HuH-7.5 (cell line): ENCODE measurements around the gene PARL.

Experiments used
- DNase-seq: peaks from one replicate; pipeline ENCODE4 v3.0.0; 2011; ENCODE audit warnings: low spot score

PARL gene

DNA sequence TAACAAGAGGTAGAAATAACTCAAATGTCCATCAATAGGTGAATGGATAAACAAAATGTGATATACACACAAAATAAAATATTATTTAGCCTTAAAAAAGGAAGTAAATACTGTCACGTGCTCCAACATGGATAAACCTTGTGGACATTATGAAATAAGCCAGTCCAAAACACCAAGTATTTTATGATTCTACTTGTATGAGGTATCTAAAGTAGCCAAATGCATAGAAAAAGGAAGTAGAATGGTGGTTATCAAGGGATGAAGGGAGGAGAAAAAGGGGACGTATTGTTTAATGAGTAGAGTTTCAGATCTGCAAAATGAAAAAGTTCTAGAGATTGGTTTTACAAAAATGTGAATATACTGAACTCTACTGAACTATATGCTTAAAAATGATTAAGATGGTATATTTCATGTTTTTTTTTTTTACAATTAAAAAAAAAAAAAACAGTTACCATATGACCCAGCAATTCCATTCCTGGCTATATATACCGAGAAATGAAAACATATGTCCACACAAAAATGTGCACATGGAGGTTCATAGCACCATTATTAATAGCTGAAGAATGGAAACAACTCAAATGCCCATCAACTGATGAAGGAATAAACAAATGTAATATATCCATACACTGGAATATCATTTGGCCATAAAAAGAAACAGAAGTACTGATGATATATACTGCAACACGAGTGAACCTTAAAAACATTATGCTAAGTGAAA, 30.2 kb downstream of the PARL start:
- DNase-seq = no peak

DNA sequence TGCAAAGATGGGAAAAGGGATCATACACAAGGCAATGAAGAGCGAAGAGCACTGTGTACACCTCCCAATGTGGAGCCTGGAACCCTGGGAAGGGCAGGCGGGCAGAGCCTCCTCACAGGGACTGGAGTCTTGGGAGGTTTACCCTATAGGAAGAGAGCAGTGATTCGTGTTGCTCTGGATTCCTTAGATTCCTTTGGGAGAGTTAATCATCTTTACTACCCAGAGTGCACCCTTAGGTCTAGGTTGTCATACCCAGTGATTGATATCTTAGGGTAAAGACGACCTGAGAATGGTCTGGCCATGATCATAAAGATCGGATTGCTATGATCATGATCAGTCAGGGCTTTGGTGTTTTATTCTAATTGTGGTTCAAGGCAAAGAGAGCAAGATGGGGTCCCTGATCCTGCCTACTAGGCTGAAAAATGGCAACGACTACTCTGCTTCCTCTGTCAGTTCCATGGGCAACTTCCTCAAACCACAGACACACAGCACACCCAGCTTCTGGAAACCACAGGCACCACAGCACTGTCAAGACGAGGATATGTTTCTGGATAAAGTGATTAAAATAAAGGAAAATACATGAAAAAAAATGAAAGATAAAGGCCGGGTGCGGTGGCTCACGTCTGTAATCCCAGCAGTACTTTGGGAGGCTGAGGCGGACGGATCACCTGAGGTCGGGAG, 38.9 kb downstream of the PARL start:
- no peak for DNase-seq

DNA sequence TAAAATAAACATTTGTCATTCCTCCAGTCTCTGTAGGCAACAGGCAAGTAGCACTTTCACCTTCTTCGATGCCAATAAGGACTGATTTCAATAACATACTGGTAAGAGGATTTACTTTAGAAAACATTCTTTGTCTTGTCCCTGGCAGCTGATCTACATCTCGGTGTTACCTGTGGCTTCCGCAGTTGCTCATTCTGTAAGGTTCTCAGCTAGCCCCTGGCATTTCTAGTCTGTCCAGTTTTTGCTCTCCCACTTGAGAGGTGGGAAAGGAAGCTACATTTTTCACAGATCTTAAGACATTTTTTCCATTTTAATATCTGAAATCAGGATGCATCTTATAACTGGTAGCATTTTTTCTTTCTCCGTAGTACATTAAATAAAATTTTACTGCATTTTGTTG, 39.6 kb downstream of the PARL start:
- DNase-seq = no peak

DNA sequence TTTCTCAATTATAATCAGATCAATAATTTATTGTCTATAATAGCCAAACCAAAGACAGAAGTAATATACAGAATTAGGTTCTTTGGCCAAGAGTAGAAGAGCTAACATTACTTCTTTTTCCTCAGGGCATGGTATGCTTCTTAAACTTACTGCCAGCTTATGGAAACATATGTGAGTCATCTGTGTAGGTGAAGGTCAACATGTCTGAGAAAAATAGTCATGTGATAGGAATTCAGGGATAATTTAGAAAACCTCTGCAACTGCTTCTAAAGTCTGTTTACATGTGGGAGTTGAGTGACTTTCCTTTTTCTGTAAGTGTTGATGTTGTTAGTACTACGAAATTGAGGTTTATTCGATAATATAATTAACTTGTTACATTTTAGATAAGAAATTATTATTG, 40.1 kb downstream of the PARL start:
- DNase-seq = no peak

DNA sequence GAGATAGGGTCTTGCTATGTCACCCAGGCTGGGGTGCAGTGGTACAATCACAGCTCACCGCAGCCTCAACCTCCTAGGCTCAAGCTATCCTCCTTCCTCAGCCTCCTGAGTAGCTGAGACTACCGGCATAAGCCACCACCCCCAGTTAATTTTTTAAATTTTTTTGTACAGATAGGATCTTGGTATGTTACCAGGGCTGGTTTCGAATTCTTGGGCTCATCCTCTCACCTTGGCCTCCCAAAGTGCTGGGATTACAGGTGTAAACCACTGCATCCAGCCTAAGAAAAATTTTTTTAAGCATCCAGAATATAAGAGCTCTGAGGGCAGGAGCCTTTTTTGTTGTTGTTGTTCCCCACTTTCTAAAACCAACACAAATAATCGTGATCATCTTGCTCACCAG, 44.9 kb downstream of the PARL start:
- DNase-seq = no peak

DNA sequence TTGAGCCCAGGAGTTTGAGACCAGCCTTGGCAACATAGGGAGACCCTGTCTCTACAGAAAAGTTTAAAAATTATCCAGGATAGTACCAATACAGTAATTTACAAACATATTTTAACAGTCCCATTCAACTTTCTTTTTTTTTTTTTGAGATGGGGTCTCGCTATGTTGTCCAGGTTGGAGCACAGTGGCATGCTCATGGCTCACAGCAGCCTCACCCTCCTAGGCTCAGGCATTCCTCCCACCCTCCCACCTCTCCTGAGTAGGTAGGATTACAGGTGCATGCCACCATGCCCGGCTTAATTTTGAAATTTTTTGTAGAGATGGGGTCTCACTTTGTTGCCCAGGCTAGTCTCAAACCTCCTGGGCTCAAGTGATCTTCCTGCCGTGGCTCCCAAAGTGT, 46.8 kb downstream of the PARL start:
- DNase-seq = no peak

DNA sequence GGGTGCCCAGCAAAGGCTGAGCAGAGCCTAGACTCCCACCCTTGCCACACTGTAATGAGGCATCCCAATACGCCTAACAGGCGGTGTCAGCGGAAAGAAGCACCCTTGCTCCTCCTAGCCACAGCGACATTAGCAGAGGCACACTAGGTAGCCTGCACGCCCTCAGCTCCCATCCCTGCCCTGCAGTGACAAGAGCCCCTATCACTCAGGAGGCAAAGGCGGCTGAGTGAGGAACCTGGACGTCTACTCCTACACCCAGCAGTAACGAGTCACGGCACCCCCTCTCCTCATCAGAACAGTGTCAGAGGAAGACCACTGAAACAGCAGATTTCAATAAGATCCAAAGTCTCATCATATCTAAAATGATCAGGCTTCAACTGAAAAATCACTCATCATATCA, 47.3 kb downstream of the PARL start:
- DNase-seq = no peak

DNA sequence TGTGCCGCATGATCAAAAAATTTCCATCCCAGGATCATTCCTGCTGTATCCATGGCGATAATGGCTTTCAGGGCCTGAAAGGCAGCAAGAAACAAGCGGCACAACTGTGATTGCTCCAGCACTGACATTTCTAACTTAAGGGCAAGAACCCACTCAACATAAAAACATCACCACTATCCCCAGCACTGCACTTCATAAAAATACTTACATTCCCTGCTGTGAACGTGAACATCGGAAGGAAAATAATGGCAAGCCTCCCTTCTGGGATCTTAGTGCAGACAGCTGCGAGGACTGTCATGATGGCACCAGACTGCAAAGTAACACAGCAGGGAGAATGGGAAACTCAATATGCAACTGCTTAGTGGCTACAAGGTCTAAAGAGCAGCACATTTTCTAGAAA, 51.2 kb downstream of the PARL start:
- DNase-seq = no peak

DNA sequence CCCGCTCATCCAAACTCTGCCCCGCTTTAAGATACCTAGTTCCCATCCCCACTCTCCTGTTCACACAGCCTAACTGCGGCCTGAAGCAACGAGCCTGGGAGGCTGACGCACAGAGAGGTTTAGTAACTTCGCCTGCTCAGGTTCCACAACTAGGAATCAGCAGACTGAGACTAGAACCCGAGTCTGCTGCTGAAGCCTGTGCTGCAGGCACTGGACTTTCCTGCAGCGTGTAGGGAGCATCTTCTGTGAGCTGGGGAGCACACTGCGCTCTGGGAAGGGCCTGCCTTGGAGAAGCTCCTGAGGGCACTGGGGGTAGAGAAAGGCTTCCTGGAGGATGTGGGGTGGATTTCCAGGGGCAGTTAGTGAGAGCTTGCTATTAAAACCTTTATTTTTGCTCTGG, 54.5 kb downstream of the PARL start:
- no peak for DNase-seq

DNA sequence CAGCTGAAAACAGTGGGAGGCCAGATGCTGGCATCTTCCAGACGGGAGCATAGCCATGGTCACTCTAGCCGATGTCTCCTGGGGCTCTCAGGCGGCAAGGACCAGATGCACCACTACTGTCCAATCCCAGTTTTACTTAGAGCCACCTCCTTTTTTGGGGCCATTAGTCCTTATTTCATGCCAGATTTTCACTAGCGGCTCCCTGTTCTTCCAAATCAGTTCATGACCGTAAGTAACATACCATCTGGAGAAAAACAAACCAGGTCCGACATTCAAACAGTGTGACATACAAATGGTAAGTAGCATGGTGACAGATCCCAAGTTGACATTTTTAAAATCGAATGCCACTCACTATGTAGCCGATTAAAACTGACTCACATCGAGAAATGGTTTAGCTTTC, 55.2 kb downstream of the PARL start:
- no peak for DNase-seq

DNA sequence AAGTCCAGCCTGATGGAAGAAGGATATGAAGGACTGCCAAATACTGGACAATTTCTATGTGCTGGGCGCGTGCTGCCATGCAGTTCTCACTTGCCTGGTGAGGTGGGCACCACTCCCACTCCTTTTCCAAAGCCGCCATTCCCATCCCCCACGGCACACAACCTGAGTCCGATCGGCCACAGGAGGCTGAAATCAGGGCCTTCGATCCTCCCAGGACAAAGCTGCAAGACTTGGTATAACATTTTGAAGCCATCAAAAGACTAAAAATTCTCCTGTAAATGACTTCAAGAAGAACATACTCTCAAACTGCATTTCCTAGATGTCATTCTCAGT, 56.2 kb downstream of the PARL start:
- DNase-seq = no peak

DNA sequence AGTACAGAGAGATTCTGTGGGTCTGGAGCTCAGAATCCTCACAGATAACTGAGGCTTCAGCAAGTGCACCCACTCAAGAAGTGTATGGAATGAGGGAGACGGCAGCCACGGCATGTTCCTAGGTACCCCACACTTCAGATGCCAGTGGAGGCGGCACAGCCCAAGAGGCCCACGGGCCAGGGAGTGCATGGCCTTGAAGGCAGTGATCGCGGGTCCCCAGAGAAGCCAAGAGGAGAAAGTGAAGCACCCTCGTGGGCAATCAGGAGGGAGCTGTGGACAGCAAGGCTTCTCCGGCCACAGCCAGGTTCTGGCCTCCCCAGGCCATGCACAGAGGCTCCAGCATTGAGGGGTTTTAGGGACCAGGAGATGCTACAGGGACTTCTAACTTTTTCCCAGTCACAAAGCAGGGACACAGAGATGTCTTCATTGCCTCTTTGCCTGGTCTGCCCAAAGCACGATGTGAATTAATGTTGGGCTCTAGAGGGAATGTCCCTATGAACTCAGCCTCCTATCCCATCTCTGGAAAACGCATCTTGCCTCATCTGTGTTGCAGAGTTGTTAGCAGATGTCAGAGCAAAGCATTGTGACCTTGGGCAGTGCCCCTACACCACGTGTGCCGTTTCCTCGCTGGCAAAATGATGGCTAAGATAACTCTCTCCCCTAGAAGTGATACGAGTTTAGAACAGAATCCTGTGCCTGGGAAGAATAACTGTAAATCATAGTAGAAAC, 56.7 kb downstream of the PARL start:
- no peak for DNase-seq

DNA sequence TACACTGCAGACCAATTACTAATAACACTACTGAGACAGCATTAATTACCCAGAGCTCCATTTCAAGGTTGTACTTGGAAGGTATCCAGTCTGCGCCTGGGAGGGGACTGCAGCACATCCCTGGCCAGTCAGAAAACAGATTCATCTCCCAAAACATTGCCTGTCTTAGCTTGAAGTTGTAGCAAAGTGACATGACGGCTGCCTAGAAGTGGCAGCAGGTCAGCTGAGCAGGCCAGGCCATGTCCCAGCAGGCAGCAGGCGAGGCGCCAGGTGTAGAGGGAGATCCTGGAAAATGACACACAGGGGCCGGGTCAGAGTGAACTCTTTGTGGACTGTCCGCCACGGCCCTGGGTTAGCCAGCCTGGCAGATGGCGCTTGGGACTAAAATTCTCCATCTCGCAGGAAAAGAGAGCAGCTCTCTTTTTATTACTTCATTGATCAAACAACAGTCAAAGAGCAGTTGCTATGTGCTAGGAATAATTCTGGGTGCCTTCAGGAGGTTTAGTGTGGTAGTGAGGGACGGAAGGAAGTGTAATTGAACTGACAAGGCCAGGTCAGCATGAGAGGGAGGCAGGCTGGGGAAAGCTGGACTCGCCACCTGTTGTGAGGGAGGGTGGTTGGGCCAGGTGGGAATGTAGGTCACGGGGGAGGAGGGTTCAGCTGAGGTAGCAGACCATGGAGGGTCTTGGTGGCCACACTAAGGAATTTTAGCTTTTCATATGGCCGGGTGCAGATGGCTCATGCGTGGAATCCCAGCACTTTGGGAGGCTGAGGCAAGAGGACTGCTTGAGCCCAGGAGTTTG, 58.0 kb downstream of the PARL start:
- no peak for DNase-seq

DNA sequence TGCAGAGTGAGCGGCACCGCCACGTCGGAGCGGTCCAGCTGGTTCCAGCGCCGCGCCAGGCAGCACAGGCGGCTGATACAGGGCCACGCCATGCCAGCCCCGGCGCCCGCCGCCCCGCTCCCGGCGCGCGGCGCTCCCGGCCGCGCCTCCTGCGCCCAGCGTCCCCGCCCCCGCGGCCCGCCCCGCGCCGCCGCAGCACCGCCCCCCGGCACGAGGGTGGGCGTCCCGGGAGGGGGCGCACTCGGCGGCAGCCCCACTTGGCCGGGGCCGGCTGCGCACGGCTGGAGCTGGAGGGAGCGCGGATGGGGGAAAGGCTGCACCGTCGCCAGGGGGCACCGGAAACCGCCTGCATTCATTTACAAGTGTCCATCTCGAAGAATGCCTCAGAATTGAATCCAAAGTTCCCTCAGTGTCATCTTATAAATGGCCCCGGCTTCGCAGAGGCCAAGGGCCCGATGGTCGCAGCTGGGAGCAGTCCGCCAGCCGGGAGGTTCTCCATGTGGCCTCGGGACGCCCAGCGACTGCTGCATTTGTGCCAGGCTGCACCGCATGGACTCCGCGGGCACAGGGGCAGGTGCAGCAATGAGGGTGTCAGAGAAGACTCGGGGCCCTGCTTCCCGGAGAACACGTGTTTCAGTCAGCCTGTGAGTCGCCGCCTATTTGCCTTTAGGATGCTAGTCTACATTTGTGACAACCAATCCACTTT, 59.1 kb downstream of the PARL start, which contains the start of gene MAP6D1:
MAP6D1 (minus strand) TSS at position 122 of the 706 bp plus-strand sequence; CDS start at position 92, 30 bp downstream.
- DNase-seq = no peak

DNA sequence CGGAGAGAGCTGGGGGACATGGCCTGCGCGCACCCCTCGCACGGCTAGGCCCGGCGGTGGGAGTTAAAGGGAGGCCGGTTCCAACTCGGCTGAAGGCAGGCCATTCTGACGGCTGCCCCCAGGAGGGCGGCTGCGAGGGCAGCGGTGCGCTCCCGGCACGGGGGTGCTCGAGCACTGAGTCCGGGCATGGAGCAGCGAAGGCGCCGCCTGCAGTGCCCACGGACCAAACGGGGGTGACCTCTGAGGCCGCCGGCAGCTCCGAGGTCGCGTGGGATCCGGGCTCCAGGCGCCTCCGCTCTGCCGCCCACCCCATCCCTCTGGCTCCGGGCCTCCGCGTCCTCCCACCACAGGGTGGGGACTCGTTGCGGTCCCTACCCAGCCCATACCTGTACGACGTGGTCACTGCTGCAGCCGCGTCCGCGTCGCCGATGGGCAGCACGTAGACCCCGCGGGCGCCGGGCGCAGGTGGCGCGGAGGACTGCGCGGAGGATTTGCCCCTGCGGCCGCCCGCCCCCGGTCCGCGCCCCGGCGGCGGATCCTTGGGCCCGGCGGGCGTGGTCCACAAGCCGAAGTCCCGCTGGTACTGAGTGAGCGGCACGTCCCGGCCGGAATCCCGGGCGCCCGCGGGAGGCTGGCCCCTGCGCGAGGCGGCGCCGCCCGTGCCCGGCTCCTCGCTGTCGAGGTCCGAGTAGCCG, 59.8 kb downstream of the PARL start:
- no peak for DNase-seq

DNA sequence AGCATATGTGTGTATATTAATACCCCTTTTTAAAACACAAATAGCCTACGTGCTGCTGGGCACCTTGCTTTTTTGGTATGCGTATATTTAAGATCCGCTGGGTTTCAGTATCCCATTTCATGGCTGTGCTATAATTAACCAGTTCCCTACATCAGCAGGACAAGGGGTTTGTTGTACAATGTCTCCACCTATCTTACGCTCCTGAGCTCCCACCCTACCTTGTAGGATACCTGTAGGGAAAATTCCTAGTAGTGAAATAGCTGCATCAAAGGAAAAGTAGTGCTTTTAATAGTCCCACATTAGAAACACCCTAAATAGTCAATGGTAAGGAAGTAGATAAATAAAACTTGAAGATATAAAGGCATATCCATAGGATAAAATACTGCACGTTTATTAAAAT, 60.7 kb downstream of the PARL start:
- no peak for DNase-seq

DNA sequence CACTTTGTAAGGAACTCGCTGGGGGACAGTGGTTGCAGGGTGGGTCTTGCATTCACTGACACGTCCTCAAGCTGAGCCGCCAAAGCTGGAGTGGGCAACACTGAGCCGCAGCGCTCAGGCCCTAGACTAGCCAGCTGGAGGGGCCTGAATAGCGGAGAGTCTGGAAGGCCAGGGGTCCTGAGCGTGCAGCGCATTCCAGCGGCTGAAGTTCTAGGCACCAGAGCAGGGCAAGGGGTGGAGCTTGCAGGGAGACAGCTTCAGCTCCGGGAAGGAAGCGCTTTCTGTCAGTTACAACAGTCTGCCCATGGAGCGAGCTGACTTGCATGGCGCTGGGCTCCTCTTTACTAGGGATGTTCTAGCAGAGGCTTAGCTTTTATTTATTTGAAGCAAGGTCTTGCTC, 62.0 kb downstream of the PARL start:
- no peak for DNase-seq

DNA sequence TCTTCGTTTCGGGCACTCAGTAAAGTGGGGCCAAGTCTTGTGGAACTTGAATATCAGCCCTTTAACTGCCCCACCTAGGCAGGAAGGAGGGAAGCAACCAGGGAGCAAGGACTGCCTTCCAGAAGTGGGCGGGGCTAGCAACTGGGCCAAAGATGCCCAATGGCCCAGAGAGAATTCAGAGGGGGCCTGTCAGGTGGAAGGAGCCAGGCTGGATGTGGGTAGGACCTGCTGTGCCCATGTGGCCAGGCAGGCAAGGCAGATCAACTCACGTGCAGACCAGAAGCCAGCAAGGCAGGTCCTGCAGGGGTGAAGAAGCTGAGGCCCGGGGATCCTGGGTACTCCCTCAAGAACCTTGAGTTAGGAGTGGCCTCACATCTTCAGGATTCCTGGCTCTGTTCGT, 64.8 kb downstream of the PARL start:
- no peak for DNase-seq

DNA sequence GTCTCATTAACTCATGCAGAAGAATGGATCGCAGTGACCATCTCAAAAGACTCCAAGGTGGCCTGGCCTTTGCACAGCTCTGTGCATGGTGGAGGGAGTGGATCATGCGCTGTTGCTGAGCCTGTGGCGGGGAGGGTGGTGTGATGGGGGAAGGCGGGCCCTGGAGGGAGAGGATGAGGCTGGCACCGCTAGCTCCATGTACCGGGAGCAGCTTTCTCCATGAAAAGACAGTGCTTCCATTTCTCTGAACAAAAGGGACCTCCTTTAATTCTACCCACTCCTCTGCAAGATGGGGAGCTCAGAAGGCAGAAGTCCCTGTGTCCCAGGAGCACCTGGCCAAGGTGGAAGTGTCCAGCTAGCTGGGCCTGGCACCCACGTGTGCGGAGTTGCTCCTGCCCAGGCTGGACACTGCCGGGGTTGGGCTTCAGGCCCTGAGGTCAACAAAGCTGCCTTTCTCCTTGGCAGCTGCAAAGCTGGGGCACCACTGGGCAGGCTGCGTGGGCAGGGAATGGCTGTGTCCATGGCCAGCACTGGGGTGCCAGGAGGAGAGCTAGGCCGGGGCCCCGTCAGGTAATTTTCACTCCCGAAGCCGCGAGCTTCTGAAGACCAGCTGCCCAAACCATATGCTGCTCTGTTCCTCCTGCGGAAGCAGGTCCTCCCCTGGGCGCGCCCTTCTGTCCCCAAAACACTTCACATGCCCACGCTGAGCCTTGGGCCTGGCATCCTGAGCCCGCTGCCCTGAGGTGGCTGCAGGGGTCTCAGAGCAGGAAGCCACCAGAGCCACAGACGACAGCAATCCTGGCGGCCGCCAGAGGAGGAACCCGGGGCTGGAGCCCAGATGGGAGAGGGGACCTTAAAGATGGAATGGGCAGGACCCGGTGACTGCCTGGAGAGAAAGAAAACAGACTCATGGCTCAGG, 65.7 kb downstream of the PARL start:
- DNase-seq = no peak

DNA sequence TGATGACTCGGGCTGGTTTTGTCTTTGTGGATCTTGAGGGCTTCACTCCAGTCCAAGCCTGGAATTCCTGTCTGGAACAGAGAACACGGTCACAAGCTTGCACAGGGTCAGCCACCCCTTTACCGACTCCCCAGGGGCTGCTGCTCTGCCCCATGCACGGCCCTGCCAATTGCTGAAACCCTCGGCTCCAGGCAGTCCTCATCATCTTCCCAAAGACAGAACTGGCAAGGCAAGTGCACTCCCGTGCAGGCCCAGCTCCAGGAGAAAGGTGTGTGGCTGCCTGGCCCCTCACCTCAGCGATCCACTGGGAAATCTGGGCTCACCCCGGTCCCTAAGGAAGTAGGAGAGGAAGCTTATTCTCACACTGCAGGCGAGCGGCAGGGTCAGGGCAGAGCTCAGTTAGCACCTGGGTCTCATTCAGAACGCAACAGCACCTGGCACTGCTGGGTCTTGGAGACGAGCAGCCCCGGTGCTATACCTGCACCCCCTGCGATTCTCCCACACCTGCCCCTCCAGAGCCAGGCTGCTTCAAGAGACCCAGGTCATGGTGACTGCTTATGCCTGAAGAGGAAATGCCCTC, 66.5 kb downstream of the PARL start:
- no peak for DNase-seq
